Hepatocyte (in vitro differentiated cells): Measurements from ENCODE around the gene S1PR3. TPM values are rescaled to one million over a fixed set of nuclear protein-coding genes. Genes with fewer than 3 reads are reported as not detected.

Experiments
- DNase-seq: peaks from one replicate; pipeline ENCODE4 v3.0.0-alpha.2; 2016; ENCODE audit warnings: low spot score
- H2AFZ ChIP-seq: fragments of 200-600 bp; sonication (generic); 2 replicates; pipeline ENCODE4 v1.6.0; 2016; ENCODE audit warnings: antibody characterized with exemption, mild to moderate bottlenecking
- H3K27ac ChIP-seq: fragments of 200-600 bp; sonication (generic); 2 replicates; pipeline ENCODE4 v1.5.1; 2016; ENCODE audit warnings: mild to moderate bottlenecking
- H3K27me3 ChIP-seq: fragments of 200-600 bp; sonication (generic); 2 replicates; pipeline ENCODE4 v1.6.1; 2016
- H3K36me3 ChIP-seq: fragments of 200-600 bp; sonication (generic); replicated peaks from 2 replicates; pipeline ENCODE4 v1.5.1; 2016; ENCODE audit warnings: low read depth; ENCODE audit not compliant: insufficient read depth
- H3K4me1 ChIP-seq: fragments of 200-600 bp; sonication (generic); 2 replicates; pipeline ENCODE4 v1.5.1; 2016; ENCODE audit warnings: mild to moderate bottlenecking, moderate library complexity; ENCODE audit not compliant: insufficient read depth
- H3K4me2 ChIP-seq: fragments of 200-600 bp; sonication (generic); 2 replicates; pipeline ENCODE4 v1.6.0; 2016
- H3K4me3 ChIP-seq: fragments of 200-600 bp; sonication (generic); 2 replicates; pipeline ENCODE4 v1.5.1; 2016; ENCODE audit warnings: mild to moderate bottlenecking
- H3K79me2 ChIP-seq: fragments of 200-600 bp; sonication (generic); 2 replicates; pipeline ENCODE4 v1.6.0; 2017; ENCODE audit warnings: mild to moderate bottlenecking
- H3K9me2 ChIP-seq: fragments of 200-600 bp; sonication (generic); replicated peaks from 2 replicates; pipeline ENCODE4 v1.6.0; 2017; ENCODE audit warnings: mild to moderate bottlenecking; ENCODE audit not compliant: insufficient read depth
- H3K9me3 ChIP-seq: fragments of 200-600 bp; sonication (generic); 2 replicates; pipeline ENCODE4 v1.5.1; 2016; ENCODE audit warnings: low read depth, mild to moderate bottlenecking
- H4K20me1 ChIP-seq: fragments of 200-600 bp; sonication (generic); 2 replicates; pipeline ENCODE4 v1.6.0; 2016; ENCODE audit warnings: mild to moderate bottlenecking; ENCODE audit not compliant: insufficient read depth, poor library complexity, severe bottlenecking
- EZH2 ChIP-seq: fragments of 200-600 bp; sonication (generic); IDR thresholded peaks from 2 replicates; pipeline ENCODE4 v1.6.1; 2016; ENCODE audit warnings: antibody characterized with exemption, mild to moderate bottlenecking, borderline replicate concordance
- EZH2phosphoT487 ChIP-seq: fragments of 200-600 bp; sonication (generic); IDR thresholded peaks from one replicate; pipeline ENCODE4 v1.6.1; 2018; ENCODE audit warnings: antibody characterized with exemption, mild to moderate bottlenecking, low read depth, moderate library complexity; ENCODE audit not compliant: unreplicated experiment, severe bottlenecking
- WGBS: methylation state at CpG from one replicate; pipeline ENCODE4 v1.1.6; 2016; ENCODE audit warnings: low lambda C conversion rate; ENCODE audit errors: missing lambda C conversion rate; 5-methylcytosine and 5-hydroxymethylcytosine counted together
- polyA plus RNA-seq: library from polyadenylated mRNA; unstranded; fragments of >200 nt; fragmentation: Nextera tagmentation; extraction: Ambion mirVana; gene quantifications from 2 replicates; pipeline ENCODE4 v1.2.1, GENCODE V29; 2016
- total RNA-seq: library from RNA; depleted of rRNA; stranded (reverse); fragments of >200 nt; gene quantifications from 2 replicates; pipeline ENCODE4 v1.2.3, GENCODE V29; 2014
- TF ChIP-seq, protein P1 (sequence below): fragments of 200-600 bp; sonication (generic); IDR thresholded peaks from 2 replicates; pipeline ENCODE4 v1.5.1; 2016; ENCODE audit warnings: antibody characterized with exemption, mild to moderate bottlenecking; ENCODE audit not compliant: poor library complexity

S1PR3 gene
- total and polyA plus RNA-seq, 2 experiments from 2014 or later: 21.4 to 46.1 TPM

DNA sequence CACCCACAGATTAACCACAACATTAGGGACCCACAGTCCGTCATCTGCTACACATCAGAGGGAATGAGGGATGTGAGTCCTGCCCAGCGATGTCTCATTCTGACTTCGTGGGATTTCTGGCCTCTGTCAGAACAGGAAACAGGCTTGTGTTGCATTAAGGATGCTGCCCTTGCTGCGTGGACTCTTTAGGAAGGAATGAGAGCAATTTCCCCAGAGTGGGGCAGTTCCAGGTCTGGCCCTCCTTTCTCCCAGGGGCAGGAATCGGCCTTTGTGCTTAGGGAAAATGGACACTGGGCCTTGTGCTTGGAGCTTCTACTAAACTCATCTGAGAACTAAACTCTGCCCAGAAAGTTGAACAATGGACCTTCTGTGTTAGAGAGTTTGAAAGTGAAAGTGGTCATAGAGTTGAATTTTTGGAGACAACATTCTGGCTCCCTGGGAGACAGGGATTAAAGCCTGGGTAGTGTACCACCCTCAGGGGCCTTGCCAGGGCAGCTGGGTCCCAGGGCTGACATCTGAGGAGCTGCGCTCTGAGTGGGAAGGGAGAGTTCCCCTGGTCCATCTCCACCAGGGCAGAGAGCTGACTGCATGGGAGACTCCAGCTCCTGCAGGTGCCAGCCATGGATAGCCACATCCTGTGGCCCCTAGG lies 37.8 kb upstream of the S1PR3 start:
- Histone ChIP-seq H3K36me3 (no peaks in the 10 kb centered on the region), H3K9me3 (no peaks in the 10 kb centered on the region), H3K27me3 (no peaks in the 10 kb centered on the region), H3K4me1 (peaks cover 20% of the 10 kb centered on the region), H3K79me2 (no peaks in the 10 kb centered on the region), H4K20me1 (no peaks in the 10 kb centered on the region), H3K4me2 (peak overlapping the region; percentile 11), H3K27ac (no peak overlapping the region), H3K9me2 (no peaks in the 10 kb centered on the region), H3K4me3 (no peak overlapping the region), H2AFZ (no peak overlapping the region)
- DNase-seq: no peak
- TF ChIP-seq, protein P1, sequence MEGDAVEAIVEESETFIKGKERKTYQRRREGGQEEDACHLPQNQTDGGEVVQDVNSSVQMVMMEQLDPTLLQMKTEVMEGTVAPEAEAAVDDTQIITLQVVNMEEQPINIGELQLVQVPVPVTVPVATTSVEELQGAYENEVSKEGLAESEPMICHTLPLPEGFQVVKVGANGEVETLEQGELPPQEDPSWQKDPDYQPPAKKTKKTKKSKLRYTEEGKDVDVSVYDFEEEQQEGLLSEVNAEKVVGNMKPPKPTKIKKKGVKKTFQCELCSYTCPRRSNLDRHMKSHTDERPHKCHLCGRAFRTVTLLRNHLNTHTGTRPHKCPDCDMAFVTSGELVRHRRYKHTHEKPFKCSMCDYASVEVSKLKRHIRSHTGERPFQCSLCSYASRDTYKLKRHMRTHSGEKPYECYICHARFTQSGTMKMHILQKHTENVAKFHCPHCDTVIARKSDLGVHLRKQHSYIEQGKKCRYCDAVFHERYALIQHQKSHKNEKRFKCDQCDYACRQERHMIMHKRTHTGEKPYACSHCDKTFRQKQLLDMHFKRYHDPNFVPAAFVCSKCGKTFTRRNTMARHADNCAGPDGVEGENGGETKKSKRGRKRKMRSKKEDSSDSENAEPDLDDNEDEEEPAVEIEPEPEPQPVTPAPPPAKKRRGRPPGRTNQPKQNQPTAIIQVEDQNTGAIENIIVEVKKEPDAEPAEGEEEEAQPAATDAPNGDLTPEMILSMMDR: no peak
- TF ChIP-seq EZH2phosphoT487 (no peak), EZH2 (no peak)
- 67% methylated on average over 6 of the region's 6 CpGs for WGBS

DNA sequence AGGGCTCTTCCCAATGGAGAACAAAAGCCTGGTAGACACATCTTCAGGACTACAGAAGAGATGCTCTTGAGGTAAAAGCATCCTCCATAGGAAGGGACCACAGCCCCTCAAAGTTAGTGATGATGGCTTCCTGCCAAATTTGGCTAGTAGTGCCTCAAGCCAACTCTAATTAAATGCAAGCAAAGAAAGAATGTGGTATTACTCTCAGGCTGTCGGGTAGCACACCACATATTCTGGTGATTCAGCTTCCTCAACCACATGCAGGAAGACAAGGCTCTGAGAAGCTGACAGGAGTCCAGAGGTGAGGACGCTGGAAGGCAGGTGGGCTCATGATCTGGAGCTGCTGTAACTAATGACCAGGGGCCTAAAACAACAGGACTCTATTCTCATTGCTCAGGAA lies 37.2 kb upstream of the S1PR3 start:
- 82% methylated on average over 2 of the region's 2 CpGs for WGBS
- TF ChIP-seq, protein P1: no peak
- no peak for TF ChIP-seq EZH2phosphoT487
- TF ChIP-seq EZH2: no peak
- no peak overlapping the region for H3K4me2 ChIP-seq

GRCh38 chr9:88957526-88957925 lies 33.7 kb upstream of the S1PR3 start:
- no peak overlapping the region for H3K4me2 ChIP-seq
- TF ChIP-seq EZH2: no peak
- TF ChIP-seq, protein P1: no peak
- TF ChIP-seq EZH2phosphoT487: no peak

More for the DNA sequence above, 37.2 kb upstream of the S1PR3 start:
- no peak for DNase-seq
- no peaks in the 10 kb centered on the region for H3K9me2 ChIP-seq
- H3K79me2 ChIP-seq: no peaks in the 10 kb centered on the region
- H3K4me1 ChIP-seq: peaks cover 20% of the 10 kb centered on the region
- H3K4me3 ChIP-seq: no peak overlapping the region
- no peaks in the 10 kb centered on the region for H3K9me3 ChIP-seq
- no peak overlapping the region for H3K27ac ChIP-seq
- H3K36me3 ChIP-seq: no peaks in the 10 kb centered on the region
- H4K20me1 ChIP-seq: no peaks in the 10 kb centered on the region
- no peak overlapping the region for H2AFZ ChIP-seq
- no peaks in the 10 kb centered on the region for H3K27me3 ChIP-seq

More at GRCh38 chr9:88957526-88957925, 33.7 kb upstream of the S1PR3 start:
- no peaks in the 10 kb centered on the region for H3K27me3 ChIP-seq
- no peaks in the 10 kb centered on the region for H3K36me3 ChIP-seq
- H3K79me2 ChIP-seq: no peaks in the 10 kb centered on the region
- no peak for DNase-seq
- 71% methylated on average over 3 of the region's 3 CpGs for WGBS
- H2AFZ ChIP-seq: no peak overlapping the region
- no peak overlapping the region for H3K27ac ChIP-seq
- H3K9me3 ChIP-seq: no peaks in the 10 kb centered on the region
- H3K9me2 ChIP-seq: no peaks in the 10 kb centered on the region
- no peak overlapping the region for H3K4me3 ChIP-seq
- H3K4me1 ChIP-seq: no peaks in the 10 kb centered on the region
- H4K20me1 ChIP-seq: no peaks in the 10 kb centered on the region
